SHP77 (cell line): Measurements from ENCODE around the gene ZIC1.

Source experiments
- DNase-seq, 2 experiments: peaks; one replicate each; lab custom pipeline; 2025; lab: John Stamatoyannopoulos, UW

The ZIC1 gene

GRCh38 chr3:147410116-147410525, 956 bp downstream of the ZIC1 start:
- DNase-seq, result no peak

- DNase-seq, result no peak
Measured at GRCh38 chr3:147410526-147411237, 1.5 kb downstream of the ZIC1 start.

GRCh38 chr3:147411238-147411814, 2.2 kb downstream of the ZIC1 start:
- no peak for DNase-seq

- no peak for DNase-seq
Measured at GRCh38 chr3:147411815-147412241, 2.7 kb downstream of the ZIC1 start.

GRCh38 chr3:147412261-147412916, 3.2 kb downstream of the ZIC1 start:
- no peak for DNase-seq

- DNase-seq, result no peak
Measured at GRCh38 chr3:147412917-147413685, 3.9 kb downstream of the ZIC1 start.

- DNase-seq, result no peak
Measured at GRCh38 chr3:147413686-147414389, 4.7 kb downstream of the ZIC1 start.

GRCh38 chr3:147414390-147415138, 5.4 kb downstream of the ZIC1 start:
- no peak for DNase-seq

GRCh38 chr3:147415286-147415685, 6.1 kb downstream of the ZIC1 start:
- DNase-seq, result no peak

GRCh38 chr3:147415874-147416273, 6.7 kb downstream of the ZIC1 start:
- DNase-seq, result no peak

- DNase-seq, result no peak
Measured at GRCh38 chr3:147416931-147417330, 7.8 kb downstream of the ZIC1 start.

GRCh38 chr3:147417551-147418295, 8.6 kb downstream of the ZIC1 start:
- DNase-seq, result no peak

GRCh38 chr3:147418371-147418781, 9.2 kb downstream of the ZIC1 start:
- DNase-seq, result no peak

GRCh38 chr3:147418808-147419701, 9.9 kb downstream of the ZIC1 start:
- no peak for DNase-seq

GRCh38 chr3:147419781-147420224, 10.6 kb downstream of the ZIC1 start:
- DNase-seq, result no peak

GRCh38 chr3:147420353-147421183, 11.4 kb downstream of the ZIC1 start:
- DNase-seq, result no peak

- no peak for DNase-seq
Measured at GRCh38 chr3:147421184-147421912, 12.2 kb downstream of the ZIC1 start.

GRCh38 chr3:147422196-147422595, 13.0 kb downstream of the ZIC1 start:
- DNase-seq, result no peak
